Caco-2 (cell line): Measurements from ENCODE around the gene TSPAN17. TPM values are rescaled to one million over a fixed set of nuclear protein-coding genes. Genes with fewer than 3 reads are reported as not detected.

Source experiments
- BruUV-seq: library from RNA; stranded (reverse); fragments of 400-500 nt; replicated peaks from 2 replicates; lab custom pipeline; 2021; lab: Mats Ljungman, UMichigan
- CTCF ChIA-PET: fragments of 300-600 bp; sonication (Branson Sonifier 250); formaldehyde crosslinking; loops from one replicate; lab custom pipeline; 2022; ENCODE audit warnings: antibody characterized with exemption; lab: Charles Lee
- POLR2A ChIA-PET: fragments of 300-600 bp; sonication (Branson Sonifier 250); formaldehyde crosslinking; loops from one replicate; lab custom pipeline; 2022; ENCODE audit warnings: antibody characterized with exemption; lab: Charles Lee
- DNase-seq, 2 experiments: peaks; one replicate each; pipeline versions ENCODE4 v3.0.0 to v3.0.0-alpha.2; 2020 to 2022
- H3K27me3 ChIP-seq: replicated peaks from 2 replicates; pipeline ENCODE4 v1.6.0; 2011; ENCODE audit warnings: low read length; ENCODE audit not compliant: control insufficient read depth, insufficient read depth
- H3K36me3 ChIP-seq: 2 replicates; pipeline ENCODE4 v1.5.1; 2011; ENCODE audit warnings: low read length; ENCODE audit not compliant: control insufficient read depth, insufficient read depth
- H3K4me1 ChIP-seq: fragments of 250-450 bp; sonication (Bioruptor Pico); 2 replicates; pipeline ENCODE4 v1.5.1; 2020; ENCODE audit warnings: mild to moderate bottlenecking
- H3K4me3 ChIP-seq: 2 replicates; pipeline ENCODE4 v1.5.1; 2011; ENCODE audit warnings: low read depth, mild to moderate bottlenecking, control low read depth, low read length
- H3K9me3 ChIP-seq: fragments of 250-450 bp; sonication (Bioruptor Pico); 2 replicates; pipeline ENCODE4 v1.5.1; 2020; ENCODE audit warnings: mild to moderate bottlenecking, moderate library complexity
- H3K27ac Mint-ChIP-seq: one replicate; pipeline ENCODE4 v1.8.0; 2022; ENCODE audit warnings: mixed read lengths; ENCODE audit not compliant: unreplicated experiment
- H3K27me3 Mint-ChIP-seq: one replicate; pipeline ENCODE4 v1.8.0; 2022; ENCODE audit warnings: mixed read lengths; ENCODE audit not compliant: insufficient read depth, unreplicated experiment
- H3K36me3 Mint-ChIP-seq: one replicate; pipeline ENCODE4 v1.8.0; 2022; ENCODE audit warnings: mild to moderate bottlenecking, mixed read lengths; ENCODE audit not compliant: insufficient read depth, unreplicated experiment
- H3K4me1 Mint-ChIP-seq: one replicate; pipeline ENCODE4 v1.8.0; 2022; ENCODE audit warnings: low read depth, mixed read lengths; ENCODE audit not compliant: unreplicated experiment
- H3K4me3 Mint-ChIP-seq: one replicate; pipeline ENCODE4 v1.8.0; 2022; ENCODE audit warnings: mild to moderate bottlenecking, moderate library complexity, mixed read lengths; ENCODE audit not compliant: unreplicated experiment
- H3K9me3 Mint-ChIP-seq: one replicate; pipeline ENCODE4 v1.8.0; 2022; ENCODE audit warnings: mixed read lengths; ENCODE audit not compliant: unreplicated experiment
- CTCF ChIP-seq, 2 experiments: fragments of 200-600 bp in 1 of 2; IDR thresholded peaks; 1 replicate in 1 of 2; 2 replicates in 1 of 2; pipeline versions ENCODE4 v1.5.1 to v1.8.0; 2011 to 2022; ENCODE audit warnings: antibody characterized with exemption in 1 of 2, control low read depth in 1 of 2, inconsistent platforms in 1 of 2, low read depth in 1 of 2, low read length in 1 of 2, mild to moderate bottlenecking in 1 of 2, moderate library complexity in 1 of 2; ENCODE audit not compliant: insufficient read depth in 1 of 2, severe bottlenecking in 1 of 2, unreplicated experiment in 1 of 2
- intact Hi-C: fragments of 100-400 bp; cut with micrococcal nuclease; formaldehyde crosslinking; loops from one replicate; pipeline ENCODE4 v1.10.0; 2022; ENCODE audit not compliant: unreplicated experiment
- total RNA-seq: library from RNA; stranded (reverse); gene quantifications from 2 replicates; pipeline ENCODE4 v1.2.3, GENCODE V29; 2022

The TSPAN17 gene
- total RNA-seq, 1 experiment from 2014 or later = 20.5 TPM

- CTCF ChIA-PET = interaction anchor here (1.0 kb wide), 1 partner anchor 34 kb away, joined by 3 read pairs; no protein-coding TSS in a partner anchor
- no peak overlapping the region for H3K4me3 ChIP-seq
- Mint-ChIP-seq H3K9me3 (no peaks in the 10 kb centered on the region), H3K4me1 (peaks cover 17% of the 10 kb centered on the region), H3K27ac (no peak overlapping the region), H3K27me3 (peaks cover 14% of the 10 kb centered on the region), H3K36me3 (peaks cover 4% of the 10 kb centered on the region), H3K4me3 (no peak overlapping the region)
- no peaks in the 10 kb centered on the region for H3K27me3 ChIP-seq
- H3K36me3 ChIP-seq = no peaks in the 10 kb centered on the region
- H3K4me1 ChIP-seq = 0 out of 2 replicates have a peak, but pooled peaks cover 7% of the 10 kb centered on the region
- POLR2A ChIA-PET = no interaction called here
- no peaks in the 10 kb centered on the region for H3K9me3 ChIP-seq
- no peak for DNase-seq
- no peak for TF ChIP-seq CTCF (IDR thresholded peaks at IDR 0.05; ENCODE audit: insufficient read depth in 1 of 2, low read depth in 1 of 2, low read length in 1 of 2, severe bottlenecking in 1 of 2, unreplicated experiment in 1 of 2)
- no TSS peak for BruUV-seq
- intact Hi-C loops = no loop called here
These were observed 47.3 kb downstream of the TSPAN17 start for GRCh38 chr5:176694631-176695030.

GRCh38 chr5:176695073-176695472, 47.8 kb downstream of the TSPAN17 start:
- BruUV-seq = no TSS peak
- ChIA-PET POLR2A (no interaction called here), CTCF (interaction anchor here (1.0 kb wide), 1 partner anchor 35 kb away, joined by 3 read pairs; no protein-coding TSS in a partner anchor)
- Histone ChIP-seq H3K9me3 (no peaks in the 10 kb centered on the region), H3K27me3 (no peaks in the 10 kb centered on the region), H3K4me3 (no peak overlapping the region), H3K36me3 (no peaks in the 10 kb centered on the region), H3K4me1 (0 out of 2 replicates have a peak, but pooled peaks cover 7% of the 10 kb centered on the region)
- H3K36me3 Mint-ChIP-seq = peaks cover 4% of the 10 kb centered on the region
- no peak overlapping the region for H3K4me3 Mint-ChIP-seq
- intact Hi-C loops = no loop called here
- H3K27me3 Mint-ChIP-seq = peaks cover 11% of the 10 kb centered on the region
- no peak for TF ChIP-seq CTCF (IDR thresholded peaks at IDR 0.05; ENCODE audit: insufficient read depth in 1 of 2, low read depth in 1 of 2, low read length in 1 of 2, severe bottlenecking in 1 of 2, unreplicated experiment in 1 of 2)
- peaks cover 17% of the 10 kb centered on the region for H3K4me1 Mint-ChIP-seq
- no peak for DNase-seq
- no peaks in the 10 kb centered on the region for H3K9me3 Mint-ChIP-seq
- H3K27ac Mint-ChIP-seq = no peak overlapping the region

- no peak overlapping the region for H3K4me3 ChIP-seq
- ChIA-PET CTCF (interaction anchor here (0.6 to 2.8 kb wide), 2 partner anchors 37 to 74 kb away, joined by 4 to 9 read pairs; no protein-coding TSS in a partner anchor), POLR2A (no interaction called here)
- 0 out of 2 replicates have a peak, but pooled peaks cover 7% of the 10 kb centered on the region for H3K4me1 ChIP-seq
- Mint-ChIP-seq H3K9me3 (no peaks in the 10 kb centered on the region), H3K36me3 (peaks cover 4% of the 10 kb centered on the region), H3K4me1 (peaks cover 13% of the 10 kb centered on the region), H3K27ac (no peak overlapping the region), H3K4me3 (no peak overlapping the region), H3K27me3 (peaks cover 9% of the 10 kb centered on the region)
- no peaks in the 10 kb centered on the region for H3K36me3 ChIP-seq
- no peak for TF ChIP-seq CTCF (IDR thresholded peaks at IDR 0.05; ENCODE audit: insufficient read depth in 1 of 2, low read depth in 1 of 2, low read length in 1 of 2, severe bottlenecking in 1 of 2, unreplicated experiment in 1 of 2)
- BruUV-seq = no TSS peak
- H3K27me3 ChIP-seq = no peaks in the 10 kb centered on the region; the same call in 1 of the 2 replicates
- intact Hi-C loops = no loop called here
- no peaks in the 10 kb centered on the region for H3K9me3 ChIP-seq
- DNase-seq = no peak
These were observed 50.1 kb downstream of the TSPAN17 start for GRCh38 chr5:176697267-176697933.
